Activated CD4-positive, alpha-beta T cell treated with anti-CD3 and anti-CD28 coated beads, Interleukin-2, amount 10 ng/mL, durations not matched to agents 7 days and 5 days (primary cell): ENCODE results near the gene HDAC4. TPM values are rescaled to one million over a fixed set of nuclear protein-coding genes. Genes with fewer than 3 reads are reported as not detected.
A peak's percentile ranks its signal among the peaks of the same experiment; 100 is the strongest.

Experiments used
- CTCF ChIA-PET: fragments of 350-600 bp; sonication (Branson Sonifier 250); formaldehyde crosslinking; loops from one replicate; lab custom pipeline; 2021; ENCODE audit warnings: antibody characterized with exemption; lab: Charles Lee
- POLR2A ChIA-PET: fragments of 350-600 bp; sonication (Branson Sonifier 250); formaldehyde crosslinking; loops from one replicate; lab custom pipeline; 2021; ENCODE audit warnings: antibody characterized with exemption; lab: Charles Lee
- DNase-seq: peaks from one replicate; pipeline ENCODE4 v3.0.0-alpha.2; 2020
- H3K27ac Mint-ChIP-seq: one replicate; pipeline ENCODE4 v1.8.0; 2021; ENCODE audit warnings: mild to moderate bottlenecking, moderate library complexity, mixed read lengths
- H3K27me3 Mint-ChIP-seq: one replicate; pipeline ENCODE4 v1.8.0; 2021; ENCODE audit warnings: mixed read lengths
- H3K36me3 Mint-ChIP-seq: one replicate; pipeline ENCODE4 v1.8.0; 2021; ENCODE audit warnings: low read depth, mixed read lengths
- H3K4me1 Mint-ChIP-seq: one replicate; pipeline ENCODE4 v1.8.0; 2021; ENCODE audit warnings: mixed read lengths
- H3K4me3 Mint-ChIP-seq: one replicate; pipeline ENCODE4 v1.8.0; 2021; ENCODE audit warnings: mild to moderate bottlenecking, moderate library complexity, mixed read lengths
- H3K9me3 Mint-ChIP-seq: one replicate; pipeline ENCODE4 v1.8.0; 2021; ENCODE audit warnings: mixed read lengths
- total RNA-seq, 2 experiments: library from RNA; stranded (reverse); gene quantifications; one replicate each; pipeline ENCODE4 v1.2.3, GENCODE V29; 2021

The HDAC4 gene
- total RNA-seq, 2 experiments from 2014 or later, result 57.1 to 68.4 TPM

GRCh38 chr2:239196474-239197021 lies 204.3 kb downstream of the HDAC4 start:
- no peak for DNase-seq
- H3K27ac Mint-ChIP-seq, result no peak overlapping the region
- H3K4me1 Mint-ChIP-seq, result no peaks in the 10 kb centered on the region
- H3K9me3 Mint-ChIP-seq, result no peaks in the 10 kb centered on the region
- POLR2A ChIA-PET, result no interaction called here
- H3K36me3 Mint-ChIP-seq, result peaks cover 9% of the 10 kb centered on the region
- H3K4me3 Mint-ChIP-seq, result no peak overlapping the region
- CTCF ChIA-PET, result no interaction called here
- no peaks in the 10 kb centered on the region for H3K27me3 Mint-ChIP-seq

GRCh38 chr2:239195992-239196391 lies 204.8 kb downstream of the HDAC4 start:
- CTCF ChIA-PET, result no interaction called here

GRCh38 chr2:239195318-239195871 lies 205.4 kb downstream of the HDAC4 start:
- H3K4me1 Mint-ChIP-seq, result no peaks in the 10 kb centered on the region
- DNase-seq, result no peak
- ChIA-PET POLR2A (no interaction called here), CTCF (no interaction called here)
- peaks cover 3% of the 10 kb centered on the region for H3K9me3 Mint-ChIP-seq
- H3K27ac Mint-ChIP-seq, result no peak overlapping the region
- H3K36me3 Mint-ChIP-seq, result peaks cover 14% of the 10 kb centered on the region
- H3K4me3 Mint-ChIP-seq, result no peak overlapping the region
- H3K27me3 Mint-ChIP-seq, result no peaks in the 10 kb centered on the region

More at GRCh38 chr2:239195992-239196391, 204.8 kb downstream of the HDAC4 start:
- Mint-ChIP-seq H3K27me3 (no peaks in the 10 kb centered on the region), H3K36me3 (peaks cover 9% of the 10 kb centered on the region), H3K9me3 (no peaks in the 10 kb centered on the region), H3K4me1 (no peaks in the 10 kb centered on the region), H3K27ac (no peak overlapping the region), H3K4me3 (no peak overlapping the region)
- POLR2A ChIA-PET, result no interaction called here
- no peak for DNase-seq

GRCh38 chr2:239194731-239195317 lies 206.0 kb downstream of the HDAC4 start:
- CTCF ChIA-PET, result interaction anchor here (1.1 to 1.5 kb wide), 2 partner anchors 9 to 14 kb away, joined by 3 read pairs; no protein-coding TSS in a partner anchor
- Mint-ChIP-seq H3K4me3 (no peak overlapping the region), H3K9me3 (peaks cover 4% of the 10 kb centered on the region), H3K27ac (no peak overlapping the region), H3K36me3 (peaks cover 18% of the 10 kb centered on the region), H3K27me3 (no peaks in the 10 kb centered on the region), H3K4me1 (no peaks in the 10 kb centered on the region)
- DNase-seq, result no peak
- POLR2A ChIA-PET, result no interaction called here

GRCh38 chr2:239193925-239194677 lies 206.7 kb downstream of the HDAC4 start:
- no peaks in the 10 kb centered on the region for H3K4me1 Mint-ChIP-seq
- H3K9me3 Mint-ChIP-seq, result peaks cover 4% of the 10 kb centered on the region
- peaks cover 23% of the 10 kb centered on the region for H3K36me3 Mint-ChIP-seq
- CTCF ChIA-PET, result interaction anchor here (1.1 to 1.5 kb wide), 2 partner anchors 10 to 14 kb away, joined by 3 read pairs; no protein-coding TSS in a partner anchor
- DNase-seq, result no peak
- H3K27me3 Mint-ChIP-seq, result no peaks in the 10 kb centered on the region
- no peak overlapping the region for H3K4me3 Mint-ChIP-seq
- POLR2A ChIA-PET, result no interaction called here
- H3K27ac Mint-ChIP-seq, result no peak overlapping the region

DNA sequence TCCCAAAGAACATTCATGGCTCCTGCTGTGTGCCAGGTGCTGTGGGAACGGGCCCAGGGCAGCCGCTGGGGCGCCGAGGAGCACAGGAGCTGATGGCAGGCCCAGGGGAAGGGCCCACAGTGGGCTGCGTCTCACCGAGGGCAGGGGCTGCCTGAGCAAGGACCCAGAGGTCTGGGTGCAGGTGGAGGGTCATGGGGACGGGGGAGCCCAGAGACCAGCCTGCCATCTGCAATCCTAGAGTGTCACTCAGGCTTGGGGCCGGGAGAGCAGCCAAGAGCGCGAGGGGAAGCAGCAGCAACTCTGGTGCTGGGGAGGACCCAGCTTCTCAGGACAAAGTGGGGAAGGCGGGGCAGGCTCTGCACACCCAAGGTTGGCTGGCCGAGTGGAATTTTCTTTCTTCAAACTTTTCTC lies 207.4 kb downstream of the HDAC4 start:
- no peak for DNase-seq
- Mint-ChIP-seq H3K27me3 (no peaks in the 10 kb centered on the region), H3K4me1 (no peaks in the 10 kb centered on the region), H3K9me3 (peaks cover 4% of the 10 kb centered on the region), H3K36me3 (peaks cover 28% of the 10 kb centered on the region), H3K27ac (no peak overlapping the region), H3K4me3 (no peak overlapping the region)
- CTCF ChIA-PET, result interaction anchor here (1.1 to 1.5 kb wide), 2 partner anchors 10 to 15 kb away, joined by 3 read pairs; no protein-coding TSS in a partner anchor
- POLR2A ChIA-PET, result no interaction called here

DNA sequence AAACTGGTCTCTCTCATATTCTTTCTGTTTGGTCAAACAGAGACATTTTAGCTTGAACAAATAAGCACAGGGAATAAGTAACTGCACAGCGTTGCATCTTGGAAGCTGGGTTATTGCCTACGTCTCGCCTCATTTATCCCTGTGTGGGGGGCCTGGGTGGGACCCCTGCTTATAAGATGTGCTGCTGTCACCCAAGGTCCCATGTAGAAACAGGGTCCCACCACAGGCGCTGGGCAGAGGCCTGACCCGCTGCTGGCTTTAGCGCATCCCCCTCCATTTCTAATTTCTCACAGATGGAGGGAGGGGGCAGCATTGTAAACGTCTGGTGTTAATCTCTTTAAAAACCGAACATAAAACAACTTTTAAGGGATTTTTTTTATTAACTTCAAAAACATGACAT lies 207.8 kb downstream of the HDAC4 start:
- H3K4me1 Mint-ChIP-seq, result no peaks in the 10 kb centered on the region
- H3K27me3 Mint-ChIP-seq, result no peaks in the 10 kb centered on the region
- H3K9me3 Mint-ChIP-seq, result peaks cover 4% of the 10 kb centered on the region
- no peak overlapping the region for H3K27ac Mint-ChIP-seq
- DNase-seq, result no peak
- ChIA-PET CTCF (no interaction called here), POLR2A (no interaction called here)
- H3K36me3 Mint-ChIP-seq, result peaks cover 32% of the 10 kb centered on the region
- no peak overlapping the region for H3K4me3 Mint-ChIP-seq

DNA sequence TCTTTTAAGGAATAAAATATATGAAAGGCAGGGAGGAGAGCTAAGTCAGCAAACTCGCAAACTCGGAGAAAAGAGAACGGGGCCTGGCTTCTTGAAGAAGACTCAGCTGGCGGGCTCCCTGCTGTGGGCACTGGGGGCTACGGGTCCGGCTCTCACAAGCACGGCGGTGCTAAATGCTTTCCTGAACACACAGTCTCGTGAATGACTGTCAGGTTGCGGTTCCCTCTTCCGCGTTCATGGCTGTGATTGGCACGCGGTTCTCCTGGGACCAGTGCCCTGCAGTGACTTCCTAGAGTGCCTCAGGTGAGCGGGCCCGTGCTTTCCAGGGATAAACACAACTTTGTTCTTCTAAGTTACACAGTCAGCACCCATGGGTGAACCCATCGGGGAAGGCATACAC lies 208.4 kb downstream of the HDAC4 start:
- Mint-ChIP-seq H3K9me3 (peaks cover 4% of the 10 kb centered on the region), H3K4me3 (no peak overlapping the region), H3K27ac (no peak overlapping the region), H3K27me3 (no peaks in the 10 kb centered on the region), H3K36me3 (peaks cover 35% of the 10 kb centered on the region), H3K4me1 (no peaks in the 10 kb centered on the region)
- ChIA-PET CTCF (no interaction called here), POLR2A (no interaction called here)
- DNase-seq, result no peak

GRCh38 chr2:239190921-239191885 lies 209.6 kb downstream of the HDAC4 start:
- Mint-ChIP-seq H3K4me3 (no peak overlapping the region), H3K27ac (no peak overlapping the region), H3K36me3 (peaks cover 38% of the 10 kb centered on the region), H3K9me3 (peaks cover 4% of the 10 kb centered on the region), H3K27me3 (no peaks in the 10 kb centered on the region), H3K4me1 (no peaks in the 10 kb centered on the region)
- CTCF ChIA-PET, result no interaction called here
- DNase-seq, result peak; percentile 5
- POLR2A ChIA-PET, result no interaction called here

DNA sequence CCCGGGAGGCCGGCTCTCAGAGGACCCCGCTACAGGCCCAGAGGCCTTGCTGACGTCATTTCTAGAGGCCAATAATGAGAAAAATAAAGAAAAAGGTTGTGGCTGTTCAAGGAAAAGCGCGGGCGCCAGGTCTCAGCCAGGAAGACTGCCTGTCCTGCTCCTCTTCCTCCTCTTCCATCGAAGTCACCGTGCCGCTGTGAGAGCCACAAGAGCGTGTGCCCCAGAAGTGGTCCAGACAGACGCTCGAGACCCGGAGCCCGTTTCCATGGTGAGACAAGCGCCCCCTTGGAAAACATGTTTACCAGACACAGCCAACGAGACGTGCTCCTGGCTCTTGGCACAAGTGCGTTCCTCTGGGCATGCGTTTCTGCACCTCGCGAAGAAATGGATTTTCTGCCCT lies 210.5 kb downstream of the HDAC4 start:
- peaks cover 44% of the 10 kb centered on the region for H3K36me3 Mint-ChIP-seq
- POLR2A ChIA-PET, result no interaction called here
- CTCF ChIA-PET, result no interaction called here
- no peak for DNase-seq
- no peak overlapping the region for H3K27ac Mint-ChIP-seq
- H3K27me3 Mint-ChIP-seq, result no peaks in the 10 kb centered on the region
- H3K9me3 Mint-ChIP-seq, result peaks cover 4% of the 10 kb centered on the region
- H3K4me1 Mint-ChIP-seq, result no peaks in the 10 kb centered on the region
- no peak overlapping the region for H3K4me3 Mint-ChIP-seq

DNA sequence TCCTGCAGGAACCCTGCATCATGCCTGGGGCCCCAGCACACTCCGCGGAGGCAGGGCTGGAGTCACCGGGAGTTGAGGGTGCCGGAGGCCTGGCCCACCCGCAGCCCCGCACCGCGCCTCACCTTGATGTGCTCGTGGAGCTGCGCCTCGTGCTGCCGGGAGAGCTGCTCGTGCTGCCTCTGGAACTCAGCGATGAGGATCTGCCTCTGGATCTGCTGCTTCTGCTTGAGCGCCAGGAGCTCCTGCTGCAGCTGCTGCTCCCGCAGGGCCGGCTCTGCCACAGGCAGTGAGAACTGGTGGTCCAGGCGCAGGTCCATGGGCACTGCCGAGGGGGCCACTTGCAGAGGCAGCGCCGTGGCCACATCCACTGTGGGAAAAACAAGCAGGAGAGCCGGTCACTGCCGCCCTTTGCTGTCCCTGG lies 211.1 kb downstream of the HDAC4 start:
- H3K4me1 Mint-ChIP-seq, result no peaks in the 10 kb centered on the region
- peaks cover 4% of the 10 kb centered on the region for H3K9me3 Mint-ChIP-seq
- H3K4me3 Mint-ChIP-seq, result no peak overlapping the region
- H3K27ac Mint-ChIP-seq, result no peak overlapping the region
- ChIA-PET POLR2A (no interaction called here), CTCF (no interaction called here)
- DNase-seq, result no peak
- peaks cover 44% of the 10 kb centered on the region for H3K36me3 Mint-ChIP-seq
- H3K27me3 Mint-ChIP-seq, result no peaks in the 10 kb centered on the region

- peaks cover 1% of the 10 kb centered on the region for H3K4me1 Mint-ChIP-seq
- H3K4me3 Mint-ChIP-seq, result no peak overlapping the region
- no peak overlapping the region for H3K27ac Mint-ChIP-seq
- POLR2A ChIA-PET, result no interaction called here
- peak; percentile 3 for DNase-seq
- peaks cover 44% of the 10 kb centered on the region for H3K36me3 Mint-ChIP-seq
- CTCF ChIA-PET, result interaction anchor here (1.4 kb wide), 1 partner anchor 24 kb away, joined by 3 read pairs; no protein-coding TSS in a partner anchor
- H3K9me3 Mint-ChIP-seq, result peaks cover 4% of the 10 kb centered on the region
- no peaks in the 10 kb centered on the region for H3K27me3 Mint-ChIP-seq
These were observed 212.3 kb downstream of the HDAC4 start for GRCh38 chr2:239188536-239188935.
